Gastrocnemius medialis (tissue), 4 donors: ENCODE results near the gene COL6A3. TPM values are rescaled to one million over a fixed set of nuclear protein-coding genes. Genes with fewer than 3 reads are reported as not detected.

ENCODE experiments used
- ATAC-seq, 2 donors: fragments of 150-250 bp; one replicate each; pipeline ENCODE4 v1.9.1; 2016
- DNase-seq, 2 donors: peaks; one replicate each; pipeline ENCODE4 v3.0.0-alpha.2; 2019
- H3K27ac ChIP-seq, 4 donors: fragments of 200-600 bp; sonication (generic); 1 replicate in 1 of 4; 2 replicates in 3 of 4; pipeline ENCODE4 v1.5.1; 2016 to 2018; ENCODE audit warnings: mild to moderate bottlenecking in 2 of 4, moderate library complexity in 1 of 4
- H3K27me3 ChIP-seq, 3 donors: fragments of 200-600 bp; sonication (generic) in 2 of 3; 1 replicate in 1 of 3; 2 replicates in 2 of 3; pipeline versions ENCODE4 v1.5.1 to v1.6.0; 2016 to 2019; ENCODE audit warnings: mild to moderate bottlenecking in 1 of 3, moderate library complexity in 1 of 3
- H3K36me3 ChIP-seq, 2 donors: fragments of 200-600 bp; sonication (generic) in 1 of 2; one replicate each; pipeline ENCODE4 v1.5.1; 2017 to 2018
- H3K4me1 ChIP-seq, 2 donors: fragments of 200-600 bp; sonication (generic) in 1 of 2; one replicate each; pipeline ENCODE4 v1.5.1; 2016 to 2017; ENCODE audit warnings: mild to moderate bottlenecking in 2 of 2
- H3K4me3 ChIP-seq, 4 donors: fragments of 200-600 bp; sonication (generic) in 3 of 4; 1 replicate in 1 of 4; 2 replicates in 3 of 4; pipeline ENCODE4 v1.5.1; 2016 to 2019; ENCODE audit warnings: mild to moderate bottlenecking in 2 of 4
- H3K9me3 ChIP-seq, 3 donors: fragments of 200-600 bp; sonication (generic) in 2 of 3; 1 replicate in 1 of 3; 2 replicates in 2 of 3; pipeline ENCODE4 v1.5.1; 2016 to 2019
- CTCF ChIP-seq, 5 experiments: fragments of 450-650 bp in 3 of 5; fragments of 200-600 bp in 2 of 5; sonication (generic) in 2 of 5; IDR thresholded peaks in 4 of 5; conservative IDR thresholded peaks in 1 of 5; 1 replicate in 4 of 5; 2 replicates in 1 of 5; pipeline ENCODE4 v1.5.1; 2016 to 2019; ENCODE audit warnings: antibody characterized with exemption in 5 of 5, mild to moderate bottlenecking in 3 of 5, moderate library complexity in 3 of 5
- POLR2A ChIP-seq, 2 donors: fragments of 450-650 bp; IDR thresholded peaks; one replicate each; pipeline ENCODE4 v1.6.1; 2017; ENCODE audit warnings: antibody characterized with exemption in 2 of 2, mild to moderate bottlenecking in 2 of 2, moderate library complexity in 2 of 2
- in situ Hi-C, 4 donors: fragments of 200-750 bp; cut with MboI; loops; one replicate each; pipeline versions ENCODE4 v1.15.0 to v1.8.0; 2017; ENCODE audit warnings: low sequenced_read_pairs in 4 of 4
- intact Hi-C: fragments of 100-400 bp; cut with DNase I; formaldehyde crosslinking; loops from one replicate; pipeline ENCODE4 v1.15.1; 2023; ENCODE audit warnings: low total_unique reads
- total RNA-seq, 4 donors: library from RNA; depleted of rRNA; stranded (reverse); fragments of >200 nt; gene quantifications; one replicate each; pipeline versions ENCODE4 v1.1.0 to v1.2.3, GENCODE V29; 2016

COL6A3 gene
- total RNA-seq, 4 donors from 2014 or later, result 45.3 to 150 (median 108) TPM

GRCh38 chr2:237323656-237324055 lies 90.3 kb downstream of the COL6A3 start:
- H3K9me3 ChIP-seq, result no peaks in the 10 kb centered on the region
- intact Hi-C loops (loop anchor here (2.0 to 5.0 kb wide), 3 partner anchors 66 to 231 kb away; no protein-coding TSS in a partner anchor), in situ Hi-C loops (no loop called here)
- H3K27ac ChIP-seq, result peak overlapping the region in 3 of 4 donors; percentile 28 to 72 (median 60)
- peaks cover 12 to 31% of the 10 kb centered on the region in 2 donors for H3K4me1 ChIP-seq
- H3K36me3 ChIP-seq, result no peaks in the 10 kb centered on the region
- no peak for TF ChIP-seq POLR2A (IDR thresholded peaks at IDR 0.05)
- TF ChIP-seq CTCF (IDR thresholded peaks at IDR 0.05 in 4 of 5, conservative IDR thresholded peaks at IDR 0.05 in 1 of 5), result no peak
- DNase-seq (no peak), ATAC-seq (no peak)
- H3K27me3 ChIP-seq, result no peaks in the 10 kb centered on the region
- H3K4me3 ChIP-seq, result no peak overlapping the region

GRCh38 chr2:237322564-237322963 lies 91.4 kb downstream of the COL6A3 start:
- DNase-seq, result no peak
- TF ChIP-seq CTCF (IDR thresholded peaks at IDR 0.05 in 4 of 5, conservative IDR thresholded peaks at IDR 0.05 in 1 of 5) (peak; percentile 12 to 57 (median 45)), POLR2A (IDR thresholded peaks at IDR 0.05) (no peak)
- no peaks in the 10 kb centered on the region for H3K27me3 ChIP-seq
- ATAC-seq, result peak in 1 of 2 donors; percentile 42
- H3K27ac ChIP-seq, result peak overlapping the region; percentile 48 to 72 (median 60)
- H3K4me3 ChIP-seq, result no peak overlapping the region
- in situ Hi-C loops (no loop called here), intact Hi-C loops (loop anchor here (2.0 to 5.0 kb wide), 3 partner anchors 65 to 230 kb away; no protein-coding TSS in a partner anchor)
- H3K9me3 ChIP-seq, result no peaks in the 10 kb centered on the region
- H3K4me1 ChIP-seq, result peaks cover 12 to 31% of the 10 kb centered on the region in 2 donors
- no peaks in the 10 kb centered on the region for H3K36me3 ChIP-seq

GRCh38 chr2:237321746-237322145 lies 92.2 kb downstream of the COL6A3 start:
- in situ Hi-C loops, result no loop called here

GRCh38 chr2:237320801-237321560 lies 93.0 kb downstream of the COL6A3 start:
- Histone ChIP-seq H3K4me1 (peaks cover 21 to 42% of the 10 kb centered on the region in 2 donors), H3K27me3 (no peaks in the 10 kb centered on the region), H3K4me3 (no peak overlapping the region), H3K36me3 (no peaks in the 10 kb centered on the region), H3K9me3 (no peaks in the 10 kb centered on the region), H3K27ac (peak overlapping the region; percentile 48 to 72 (median 60))
- peak; percentile 59 to 80 for DNase-seq
- intact Hi-C loops (loop anchor here (5.0 kb wide), 2 partner anchors 64 to 154 kb away; no protein-coding TSS in a partner anchor), in situ Hi-C loops (no loop called here)
- peak; percentile 42 to 63 for ATAC-seq
- TF ChIP-seq POLR2A (IDR thresholded peaks at IDR 0.05) (no peak), CTCF (IDR thresholded peaks at IDR 0.05 in 4 of 5, conservative IDR thresholded peaks at IDR 0.05 in 1 of 5) (no peak)

More at GRCh38 chr2:237321746-237322145, 92.2 kb downstream of the COL6A3 start:
- intact Hi-C loops, result loop anchor here (2.0 to 5.0 kb wide), 3 partner anchors 64 to 229 kb away; no protein-coding TSS in a partner anchor
- Histone ChIP-seq H3K9me3 (no peaks in the 10 kb centered on the region), H3K27me3 (no peaks in the 10 kb centered on the region), H3K4me1 (peaks cover 16 to 34% of the 10 kb centered on the region in 2 donors), H3K4me3 (no peak overlapping the region), H3K27ac (peak overlapping the region; percentile 48 to 72 (median 60)), H3K36me3 (no peaks in the 10 kb centered on the region)
- ATAC-seq, result peak; percentile 4 to 31
- DNase-seq, result no peak
- TF ChIP-seq POLR2A (IDR thresholded peaks at IDR 0.05) (no peak), CTCF (IDR thresholded peaks at IDR 0.05 in 4 of 5, conservative IDR thresholded peaks at IDR 0.05 in 1 of 5) (no peak)
